ENCODE measurements around the gene GTF2H4. TPM values are rescaled to one million over a fixed set of nuclear protein-coding genes. Genes with fewer than 3 reads are reported as not detected.
A peak's percentile ranks its signal among the peaks of the same experiment; 100 is the strongest.

Gene GTF2H4
- total and polyA plus RNA-seq, 8 donors: 3.9 to 67.4 (median 13.0) TPM

GRCh38 chr6:30880698-30881252, 27.2 kb upstream of the GTF2H4 start:
- 64 to 89% (median 73%) methylated on average over 11 to 16 of the region's 16 CpGs for WGBS, 5 donors
- H3K4me1 ChIP-seq: peaks cover 39 to 67% (median 54%) of the 10 kb centered on the region in 4 donors
- H3K4me3 ChIP-seq: no peak overlapping the region
- DNase-seq: peak in 1 of 2 donors; percentile 74
- H3K9me3 ChIP-seq: no peaks in the 10 kb centered on the region
- H3K36me3 ChIP-seq: no peaks in the 10 kb centered on the region
- intact Hi-C loops (cut with DNase I; ENCODE audit: low total_unique reads): no loop called here
- TF ChIP-seq CTCF (IDR thresholded peaks at IDR 0.05): no peak
- peaks cover 0 to 4% (median 0%) of the 10 kb centered on the region in 3 donors for H3K27me3 ChIP-seq
- peak overlapping the region in 1 of 5 donors; percentile 94 for H3K27ac ChIP-seq

GRCh38 chr6:30881392-30882203, 26.4 kb upstream of the GTF2H4 start:
- no peaks in the 10 kb centered on the region for H3K36me3 ChIP-seq
- TF ChIP-seq POLR2A (IDR thresholded peaks at IDR 0.05): no peak
- TF ChIP-seq CTCF (IDR thresholded peaks at IDR 0.05): no peak
- no peak for TF ChIP-seq EP300 (IDR thresholded peaks at IDR 0.05)
- TF ChIP-seq POLR2AphosphoS5 (IDR thresholded peaks at IDR 0.05): no peak
- H3K4me1 ChIP-seq: peaks cover 42 to 70% (median 57%) of the 10 kb centered on the region in 4 donors
- H3K4me3 ChIP-seq: no peak overlapping the region
- DNase-seq: peak in 1 of 2 donors; percentile 70
- WGBS, 5 donors: 68 to 77% (median 72%) methylated on average over 14 of the region's 14 CpGs
- H3K9me3 ChIP-seq: no peaks in the 10 kb centered on the region
- H3K27ac ChIP-seq: peak overlapping the region in 4 of 5 donors; percentile 92 to 95 (median 94)
- peaks cover 0 to 4% (median 0%) of the 10 kb centered on the region in 3 donors for H3K27me3 ChIP-seq
- intact Hi-C loops (cut with DNase I; ENCODE audit: low total_unique reads): no loop called here

- Histone ChIP-seq H3K27ac (peak overlapping the region; percentile 92 to 95 (median 93)), H3K27me3 (peaks cover 0 to 4% (median 0%) of the 10 kb centered on the region in 3 donors), H3K4me3 (peak overlapping the region in 2 of 4 donors; percentile 80 to 81), H3K9me3 (no peaks in the 10 kb centered on the region), H3K36me3 (no peaks in the 10 kb centered on the region), H3K4me1 (peaks cover 40 to 70% (median 59%) of the 10 kb centered on the region in 4 donors)
- intact Hi-C loops (cut with DNase I; ENCODE audit: low total_unique reads): no loop called here
- TF ChIP-seq EP300 (IDR thresholded peaks at IDR 0.05): no peak
- TF ChIP-seq POLR2A (IDR thresholded peaks at IDR 0.05): no peak
- no peak for TF ChIP-seq POLR2AphosphoS5 (IDR thresholded peaks at IDR 0.05)
- no peak for TF ChIP-seq CTCF (IDR thresholded peaks at IDR 0.05)
- peak in 1 of 2 donors; percentile 74 for DNase-seq
- 27 to 34% (median 32%) methylated on average over 7 to 8 of the region's 8 CpGs for WGBS, 5 donors
Observed at GRCh38 chr6:30882204-30882758, 25.7 kb upstream of the GTF2H4 start.
